Motor neuron (in vitro differentiated cells): ENCODE measurements around the gene ELL2. TPM values are rescaled to one million over a fixed set of nuclear protein-coding genes. Genes with fewer than 3 reads are reported as not detected.

Source experiments
- ATAC-seq, 8 experiments: fragments of 200-7000 bp; cut with Tn5 transposase; replicated peaks in 6 of 8; 2 replicates each; pipeline ENCODE4 v1.8.0; 2021; ENCODE audit warnings: mild to moderate bottlenecking in 8 of 8, moderate library complexity in 8 of 8
- H3K27ac ChIP-seq, 2 donors: fragments of 250-450 bp; sonication (Bioruptor Pico); 2 replicates each; pipeline ENCODE4 v1.9.0; 2021; ENCODE audit warnings: antibody characterized with exemption in 2 of 2, mild to moderate bottlenecking in 2 of 2, moderate library complexity in 1 of 2
- H3K4me1 ChIP-seq, 2 donors: fragments of 250-450 bp; sonication (Bioruptor Pico); replicated peaks in 1 of 2; 2 replicates each; pipeline ENCODE4 v1.6.1; 2021; ENCODE audit warnings: antibody characterized with exemption in 2 of 2, mild to moderate bottlenecking in 2 of 2, moderate library complexity in 1 of 2
- H3K4me3 ChIP-seq, 5 donors: fragments of 250-450 bp; sonication (Bioruptor Pico); 2 replicates each; pipeline ENCODE4 v1.9.0; 2021; ENCODE audit warnings: antibody characterized with exemption in 5 of 5, mild to moderate bottlenecking in 5 of 5, moderate library complexity in 4 of 5
- WGBS, 10 experiments: fragments of 450-650 bp; shearing (Covaris generic); methylation state at CpG; one replicate each; pipeline ENCODE4 v1.0.0; 2022; 5-methylcytosine and 5-hydroxymethylcytosine counted together
- in situ Hi-C, 9 experiments: fragments of 400-800 bp; cut with MboI; loops; one replicate each; pipeline ENCODE4 v1.15.0; 2021; ENCODE audit warnings: low sequenced_read_pairs in 9 of 9, low pct_unique_long_range_greater_than_20kb in 2 of 9; ENCODE audit not compliant: unreplicated experiment in 9 of 9
- total RNA-seq, 8 experiments: library from RNA; unstranded; fragments of 300-600 nt; gene quantifications; 2 replicates each; pipeline versions ENCODE4 v1.2.3 to v1.2.4, GENCODE V29; 2022

ELL2 gene
- total RNA-seq, 8 experiments from 2014 or later: 3.4 to 46.2 (median 19.2) TPM

GRCh38 chr5:95884017-95884325 is 77.7 kb downstream of the ELL2 start:
- H3K27ac ChIP-seq: no peak overlapping the region
- H3K4me1 ChIP-seq: no peaks in the 10 kb centered on the region
- in situ Hi-C loops: no loop called here
- H3K4me3 ChIP-seq: no peak overlapping the region
- peak in 2 of 8 experiments; percentile 83 to 93 for ATAC-seq
- 0 to 100% (median 95%) methylated on average over 1 to 4 of the region's 4 CpGs; no CpG with 5 or more reads in 2 of the 10 experiments for WGBS, 10 experiments

- Histone ChIP-seq H3K4me3 (no peak overlapping the region), H3K4me1 (no peaks in the 10 kb centered on the region), H3K27ac (no peak overlapping the region)
- in situ Hi-C loops: no loop called here
- no peak for ATAC-seq
- 80 to 100% (median 93%) methylated on average over 1 to 3 of the region's 4 CpGs; no CpG with 5 or more reads in 3 of the 10 experiments for WGBS, 10 experiments
These were observed 78.2 kb downstream of the ELL2 start for GRCh38 chr5:95883185-95884016.

- Histone ChIP-seq H3K27ac (no peak overlapping the region), H3K4me3 (no peak overlapping the region), H3K4me1 (no peaks in the 10 kb centered on the region)
- in situ Hi-C loops: no loop called here
- no peak for ATAC-seq
- 92 to 100% (median 95%) methylated on average over 1 to 4 of the region's 5 CpGs; no CpG with 5 or more reads in 7 of the 10 experiments for WGBS, 10 experiments
These were observed 79.8 kb downstream of the ELL2 start for GRCh38 chr5:95881833-95882232.

- ATAC-seq: no peak
- 20 to 94% (median 81%) methylated on average over 1 to 4 of the region's 5 CpGs for WGBS, 10 experiments
- H3K4me1 ChIP-seq: no peaks in the 10 kb centered on the region
- no peak overlapping the region for H3K4me3 ChIP-seq
- in situ Hi-C loops: no loop called here
- no peak overlapping the region for H3K27ac ChIP-seq
These were observed 81.3 kb downstream of the ELL2 start for GRCh38 chr5:95880081-95880926.

- Histone ChIP-seq H3K4me1 (no peaks in the 10 kb centered on the region), H3K27ac (no peak overlapping the region), H3K4me3 (no peak overlapping the region)
- in situ Hi-C loops: no loop called here
- WGBS, 10 experiments: 49 to 100% (median 87%) methylated on average over 1 to 5 of the region's 5 CpGs; no CpG with 5 or more reads in 2 of the 10 experiments
- no peak for ATAC-seq
These were observed 82.0 kb downstream of the ELL2 start for GRCh38 chr5:95879661-95880060.

GRCh38 chr5:95878417-95879323 is 83.0 kb downstream of the ELL2 start:
- peak in 5 of 8 experiments; percentile 21 to 94 (median 61) for ATAC-seq
- in situ Hi-C loops: no loop called here
- Histone ChIP-seq H3K27ac (no peak overlapping the region), H3K4me3 (no peak overlapping the region), H3K4me1 (no peaks in the 10 kb centered on the region)
- WGBS, 10 experiments: 42 to 94% (median 80%) methylated on average over 1 to 5 of the region's 8 CpGs; no CpG with 5 or more reads in 2 of the 10 experiments

- no peak overlapping the region for H3K27ac ChIP-seq
- ATAC-seq: no peak
- 29 to 100% (median 67%) methylated on average over 1 to 2 of the region's 2 CpGs; no CpG with 5 or more reads in 7 of the 10 experiments for WGBS, 10 experiments
- in situ Hi-C loops: no loop called here
- H3K4me1 ChIP-seq: no peaks in the 10 kb centered on the region
- H3K4me3 ChIP-seq: no peak overlapping the region
These were observed 84.9 kb downstream of the ELL2 start for GRCh38 chr5:95876782-95877181.

- ATAC-seq: no peak
- in situ Hi-C loops: loop anchor here in 6 of 9 experiments (25.0 kb wide), 4 partner anchors 338 to 738 kb away; no protein-coding TSS in a partner anchor
- Histone ChIP-seq H3K4me1 (no peaks in the 10 kb centered on the region), H3K4me3 (no peak overlapping the region), H3K27ac (no peak overlapping the region)
- WGBS, 10 experiments: 40 to 100% (median 83%) methylated on average over 1 to 2 of the region's 3 CpGs; no CpG with 5 or more reads in 3 of the 10 experiments
These were observed 87.4 kb downstream of the ELL2 start for GRCh38 chr5:95874246-95874645.

- ATAC-seq: no peak
- in situ Hi-C loops: loop anchor here in 6 of 9 experiments (25.0 kb wide), 4 partner anchors 339 to 739 kb away; no protein-coding TSS in a partner anchor
- Histone ChIP-seq H3K4me1 (no peaks in the 10 kb centered on the region), H3K27ac (no peak overlapping the region), H3K4me3 (no peak overlapping the region)
- 93 to 100% (median 100%) methylated on average over 2 to 4 of the region's 4 CpGs; no CpG with 5 or more reads in 5 of the 10 experiments for WGBS, 10 experiments
These were observed 88.3 kb downstream of the ELL2 start for GRCh38 chr5:95873351-95873750.

GRCh38 chr5:95872346-95873268 is 89.0 kb downstream of the ELL2 start:
- no peak for ATAC-seq
- in situ Hi-C loops: loop anchor here in 6 of 9 experiments (25.0 kb wide), 4 partner anchors 340 to 740 kb away; no protein-coding TSS in a partner anchor
- H3K4me3 ChIP-seq: no peak overlapping the region
- H3K27ac ChIP-seq: no peak overlapping the region
- H3K4me1 ChIP-seq: no peaks in the 10 kb centered on the region
- 35 to 100% (median 62%) methylated on average over 1 to 6 of the region's 6 CpGs; no CpG with 5 or more reads in 1 of the 10 experiments for WGBS, 10 experiments

- WGBS, 10 experiments: 90 to 100% (median 98%) methylated on average over 3 to 9 of the region's 9 CpGs; no CpG with 5 or more reads in 2 of the 10 experiments
- H3K4me3 ChIP-seq: no peak overlapping the region
- no peak for ATAC-seq
- no peaks in the 10 kb centered on the region for H3K4me1 ChIP-seq
- in situ Hi-C loops: loop anchor here in 6 of 9 experiments (25.0 kb wide), 4 partner anchors 341 to 741 kb away; no protein-coding TSS in a partner anchor
- no peak overlapping the region for H3K27ac ChIP-seq
These were observed 90.4 kb downstream of the ELL2 start for GRCh38 chr5:95871146-95871806.
